ENCODE measurements around the gene COL6A3.

GRCh38 chr2:237422309-237422708 is 8.3 kb upstream of the COL6A3 start:
- no peak for TF ChIP-seq CTCF (conservative IDR thresholded peaks at IDR 0.05 in 1 of 2, IDR thresholded peaks at IDR 0.05 in 1 of 2; ENCODE audit: low read depth in 1 of 2, low read length in 2 of 2)
- no peak for TF ChIP-seq EZH2 (IDR thresholded peaks at IDR 0.05; ENCODE audit: low read length, missing control alignments)
